ENCODE measurements around the gene BSPRY. TPM values are rescaled to one million over a fixed set of nuclear protein-coding genes. Genes with fewer than 3 reads are reported as not detected.

BSPRY gene
- not detected in 2 replicates for total RNA-seq

DNA sequence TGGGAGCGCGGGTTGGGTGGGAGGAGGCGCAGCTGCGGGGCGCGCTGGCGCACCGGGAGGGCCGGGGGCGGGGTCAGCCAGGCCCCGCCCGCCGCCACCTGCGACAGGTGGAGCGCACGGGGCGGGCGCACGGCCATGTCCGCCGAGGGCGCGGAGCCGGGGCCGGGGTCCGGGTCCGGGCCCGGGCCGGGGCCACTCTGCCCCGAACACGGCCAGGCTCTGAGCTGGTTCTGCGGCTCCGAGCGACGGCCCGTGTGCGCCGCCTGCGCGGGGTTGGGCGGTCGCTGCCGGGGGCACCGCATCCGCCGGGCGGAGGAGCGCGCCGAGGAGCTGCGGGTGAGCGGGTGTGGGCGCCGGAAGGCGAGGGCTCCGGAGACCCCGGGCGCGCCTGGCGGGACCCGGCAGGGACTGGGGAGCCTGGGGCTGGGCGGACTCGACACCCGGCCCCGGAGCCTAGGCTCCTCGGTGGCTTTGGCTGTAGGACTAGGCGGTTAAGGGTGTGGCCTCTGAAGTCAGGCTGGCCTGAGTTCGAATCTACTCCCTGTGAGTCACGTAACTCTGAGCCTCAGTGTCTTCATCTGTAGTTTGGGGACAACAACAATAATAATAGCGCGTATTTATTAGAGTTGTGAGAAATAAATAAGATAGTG, at the start of gene BSPRY:
TSS of gene BSPRY (plus strand) at position 97 of the 650 bp plus-strand sequence. CDS start at position 136, 39 bp downstream.
- DNase-seq (ENCODE audit: low read depth in 2 of 2), result no peak

DNA sequence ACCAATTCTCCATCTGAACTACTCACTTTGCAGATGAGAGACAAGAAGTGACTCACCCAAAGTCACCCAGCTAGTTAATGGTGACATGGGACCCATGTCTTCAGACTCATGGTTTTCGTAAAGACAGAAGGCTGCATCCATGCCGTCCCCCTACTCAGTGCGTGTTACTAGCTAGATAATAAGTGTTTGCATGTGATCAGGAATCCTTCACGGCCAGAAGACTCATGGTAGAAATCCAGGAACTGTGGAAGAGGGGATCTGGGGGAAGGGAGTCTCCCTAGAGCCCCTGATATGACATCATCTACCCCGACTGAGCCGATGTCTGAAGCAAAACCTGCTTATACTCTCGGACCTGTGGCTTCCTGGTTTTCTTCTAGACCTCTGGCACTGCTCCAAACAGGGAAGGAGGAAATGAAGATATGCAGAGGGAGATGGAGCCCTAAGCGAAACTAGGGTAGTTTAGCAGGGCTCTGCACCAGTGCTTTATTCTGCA, 49.5 kb upstream of the BSPRY start:
- DNase-seq (ENCODE audit: low read depth in 2 of 2), result peak in 1 of 2 donors; percentile 46

GRCh38 chr9:113301548-113301947, 47.8 kb upstream of the BSPRY start:
- DNase-seq (ENCODE audit: low read depth in 2 of 2), result no peak

DNA sequence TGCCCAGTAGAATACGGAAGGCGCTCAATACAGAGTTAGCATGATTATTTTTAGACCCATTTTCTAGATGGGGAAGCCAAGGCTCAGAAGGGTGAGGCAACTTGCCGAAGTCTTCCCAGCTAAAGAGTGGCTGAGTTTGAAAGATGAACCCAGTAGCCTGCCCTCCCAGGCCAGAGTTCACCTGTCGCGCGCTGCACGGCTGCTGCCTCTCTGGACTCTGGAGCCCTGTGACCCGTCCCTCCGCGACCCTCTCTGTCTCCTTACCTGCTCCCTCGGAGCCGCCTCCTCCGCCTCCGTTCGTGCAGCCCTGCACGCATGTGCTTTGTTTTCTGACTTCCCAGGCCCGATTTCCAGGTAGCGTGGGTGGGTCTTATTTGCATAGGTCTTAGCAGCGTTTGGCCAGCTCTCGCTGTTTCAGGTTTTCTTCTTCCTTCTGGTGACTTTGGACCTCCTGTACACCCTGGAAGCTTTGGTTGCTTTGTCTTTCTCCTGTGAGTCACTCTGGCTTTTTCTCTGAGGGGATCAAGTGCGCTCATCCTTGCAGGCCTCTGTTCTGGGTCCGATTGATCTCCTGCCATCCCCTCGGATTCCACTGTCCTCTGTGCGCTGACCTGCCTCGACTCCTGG, 46.4 kb upstream of the BSPRY start, which contains the start of gene RNF183:
TSS of gene RNF183 (minus strand) at position 585 of the 627 bp plus-strand sequence. CDS start 5,192 bp downstream, outside the sequence.
- DNase-seq (ENCODE audit: low read depth in 2 of 2), result no peak

GRCh38 chr9:113306566-113306965, 42.8 kb upstream of the BSPRY start:
- DNase-seq (ENCODE audit: low read depth in 2 of 2), result no peak

DNA sequence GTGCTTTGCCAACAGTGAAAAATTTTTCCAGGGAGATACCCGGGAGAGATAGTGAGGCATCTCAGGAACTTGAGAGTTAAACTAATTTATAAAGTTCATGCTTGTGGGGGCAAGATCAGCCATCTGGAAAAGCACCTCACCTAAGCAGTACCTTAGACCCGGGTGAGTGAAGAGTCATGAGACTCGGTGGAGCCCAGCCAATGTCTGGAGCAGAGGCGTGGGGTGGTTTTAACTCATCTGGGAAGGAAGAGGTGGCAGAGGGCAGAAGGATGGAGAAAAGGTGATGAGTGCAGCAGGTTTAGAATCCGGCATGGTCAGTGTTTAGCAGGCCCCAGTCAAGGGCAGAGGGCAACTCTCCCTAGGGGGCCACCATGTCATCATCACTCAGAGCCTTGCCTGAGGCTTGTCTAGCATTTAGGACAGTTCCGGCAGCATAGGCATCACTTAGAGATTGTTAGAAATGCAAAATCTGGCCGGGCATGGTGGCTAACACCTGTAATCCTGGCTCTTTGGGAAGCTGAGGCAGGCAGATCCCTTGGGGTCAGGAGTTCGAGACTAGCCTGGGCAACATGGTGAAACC, 41.9 kb upstream of the BSPRY start:
- no peak for DNase-seq (ENCODE audit: low read depth in 2 of 2)

- peak; percentile 33 to 58 for DNase-seq (ENCODE audit: low read depth in 2 of 2)
Measured at GRCh38 chr9:113309204-113309813, 40.0 kb upstream of the BSPRY start.

- peak in 1 of 2 donors; percentile 9 for DNase-seq (ENCODE audit: low read depth in 2 of 2)
Measured at GRCh38 chr9:113310538-113310937, 38.8 kb upstream of the BSPRY start.

GRCh38 chr9:113311961-113312360, 37.4 kb upstream of the BSPRY start:
- no peak for DNase-seq (ENCODE audit: low read depth in 2 of 2)

DNA sequence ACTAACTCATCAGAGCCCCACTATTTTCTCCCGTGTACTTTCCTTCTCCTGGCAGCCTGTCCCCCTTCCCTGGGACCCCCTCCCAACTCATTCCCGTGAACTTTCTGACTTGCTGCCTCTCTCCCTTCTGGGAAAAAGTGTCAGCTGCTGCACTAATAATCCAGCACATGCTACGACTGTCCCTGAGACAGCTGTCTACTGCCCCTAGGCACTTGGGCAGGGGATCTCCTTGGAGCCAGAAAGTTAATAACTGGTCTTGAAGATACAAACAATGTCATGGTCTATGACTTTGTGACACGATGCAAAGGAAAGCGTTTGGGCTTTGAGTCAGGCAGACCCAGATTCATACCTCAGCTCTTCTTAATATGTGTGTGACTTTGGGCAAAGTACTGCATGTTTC, 36.1 kb upstream of the BSPRY start:
- DNase-seq (ENCODE audit: low read depth in 2 of 2), result no peak

DNA sequence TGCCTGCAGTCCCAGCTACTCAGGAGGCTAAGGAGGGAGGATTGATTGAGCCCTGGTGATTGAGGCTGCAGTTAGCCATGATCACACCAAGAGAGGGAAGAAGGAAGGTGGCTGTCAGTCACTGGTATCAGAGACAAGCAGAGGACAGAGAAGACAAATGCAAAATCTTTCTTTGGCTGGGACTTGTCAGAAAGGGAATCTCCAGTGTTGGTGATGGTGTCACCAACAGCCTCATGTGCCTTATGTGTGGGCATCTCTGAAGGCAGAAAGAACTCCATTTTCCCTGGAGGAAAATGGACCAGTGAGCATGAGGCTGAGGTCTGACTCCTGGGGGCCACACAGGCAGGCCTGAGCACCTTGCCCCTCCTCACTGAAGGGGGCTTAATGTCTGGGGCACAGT, 34.1 kb upstream of the BSPRY start:
- DNase-seq (ENCODE audit: low read depth in 2 of 2), result no peak

DNA sequence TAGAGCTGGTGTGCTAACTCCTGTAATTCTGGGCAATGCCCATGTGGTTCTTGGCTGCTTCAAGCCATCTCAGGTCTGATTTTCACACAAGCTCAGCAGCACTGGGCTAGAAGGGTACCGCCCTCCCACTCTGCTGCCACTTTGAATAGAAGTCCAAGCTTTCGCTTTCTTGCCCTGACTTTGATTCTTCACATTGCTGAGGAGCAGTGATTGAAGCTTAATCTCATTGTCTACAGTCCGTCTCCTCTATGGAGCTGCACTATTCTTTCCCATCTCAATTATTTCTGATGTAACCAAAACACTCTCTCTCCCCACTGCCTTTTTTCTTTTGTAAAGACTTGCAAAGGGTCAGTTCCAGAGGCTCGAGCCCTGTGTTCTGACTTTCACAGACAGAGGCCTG, 33.3 kb upstream of the BSPRY start:
- DNase-seq (ENCODE audit: low read depth in 2 of 2), result no peak

- no peak for DNase-seq (ENCODE audit: low read depth in 2 of 2)
Measured at GRCh38 chr9:113317777-113318176, 31.6 kb upstream of the BSPRY start.

GRCh38 chr9:113319054-113319453, 30.3 kb upstream of the BSPRY start:
- no peak for DNase-seq (ENCODE audit: low read depth in 2 of 2)

GRCh38 chr9:113320051-113320450, 29.3 kb upstream of the BSPRY start:
- no peak for DNase-seq (ENCODE audit: low read depth in 2 of 2)

DNA sequence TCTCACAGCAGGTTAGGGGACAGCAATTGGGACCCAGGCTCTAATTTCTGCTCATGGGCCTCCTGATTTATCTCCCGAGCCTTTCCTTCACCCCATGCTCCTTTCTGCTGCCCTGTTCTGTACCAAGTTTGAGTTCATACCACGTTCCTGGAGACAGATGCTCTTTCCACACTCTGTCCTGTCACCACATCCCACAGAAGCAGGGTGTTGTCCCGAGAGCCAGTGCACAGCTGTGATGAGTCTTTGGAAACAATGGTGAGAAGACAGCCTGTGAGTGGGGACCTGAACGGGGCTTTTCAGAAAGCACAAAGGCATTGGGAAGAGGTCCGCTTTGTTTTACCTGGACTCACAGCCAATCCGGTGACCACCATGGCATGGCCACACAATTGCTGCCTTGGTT, 26.7 kb upstream of the BSPRY start:
- no peak for DNase-seq (ENCODE audit: low read depth in 2 of 2)

- no peak for DNase-seq (ENCODE audit: low read depth in 2 of 2)
Measured at GRCh38 chr9:113326230-113326629, 23.1 kb upstream of the BSPRY start.

DNA sequence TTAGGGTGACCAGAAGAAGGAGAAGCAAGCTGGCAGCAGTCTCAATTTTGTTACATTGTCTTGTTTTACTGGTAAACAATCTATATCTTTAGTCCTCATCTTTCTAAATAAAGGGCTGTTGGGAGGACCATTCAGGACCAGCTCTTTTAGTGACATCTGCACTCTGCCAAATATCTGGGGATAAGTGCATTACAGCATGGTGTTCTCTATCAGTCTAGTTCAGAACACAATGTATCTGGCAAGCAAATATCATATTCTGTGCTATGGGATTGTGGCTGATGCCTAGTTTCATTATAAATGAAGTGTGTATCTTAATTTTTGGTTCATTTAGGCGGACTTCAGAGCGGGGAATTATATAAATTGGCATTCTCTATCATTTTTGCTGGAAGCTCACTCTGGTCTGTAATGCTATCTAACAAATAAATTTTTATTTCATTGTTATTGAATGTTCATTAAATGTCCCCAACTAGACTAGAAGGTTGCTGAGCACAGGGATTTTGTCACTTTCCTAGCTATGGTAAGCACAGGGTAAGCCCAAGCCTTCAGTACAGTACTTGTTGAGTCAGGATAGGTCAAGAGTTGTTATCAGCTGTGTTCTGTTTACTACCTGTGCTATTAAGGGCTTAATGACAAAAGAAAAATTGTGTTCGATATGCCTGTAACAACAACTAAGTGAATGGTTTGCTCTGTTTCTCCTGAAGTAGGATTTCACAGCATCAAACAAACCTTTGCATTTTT, 21.1 kb upstream of the BSPRY start:
- DNase-seq (ENCODE audit: low read depth in 2 of 2), result no peak

- no peak for DNase-seq (ENCODE audit: low read depth in 2 of 2)
Measured at GRCh38 chr9:113331780-113332179, 17.6 kb upstream of the BSPRY start.

GRCh38 chr9:113337714-113338113, 11.6 kb upstream of the BSPRY start:
- no peak for DNase-seq (ENCODE audit: low read depth in 2 of 2)

- DNase-seq (ENCODE audit: low read depth in 2 of 2), result peak; percentile 80 to 90
Measured at GRCh38 chr9:113340011-113340699, 9.2 kb upstream of the BSPRY start, which contains the start of gene WDR31. WDR31 (minus strand) TSS chr9:113340275; CDS start chr9:113332022, 8,253 bp downstream.

All from dermis microvascular lymphatic vessel endothelial cell (primary cell).